GM12872 (cell line): ENCODE results near the gene KLHL29.

Experiments used
- CTCF ChIP-seq: IDR thresholded peaks from 3 replicates; pipeline ENCODE4 v1.5.1; 2011; ENCODE audit warnings: low read depth, mild to moderate bottlenecking, low read length, moderate library complexity; ENCODE audit not compliant: insufficient read depth

Gene KLHL29

DNA sequence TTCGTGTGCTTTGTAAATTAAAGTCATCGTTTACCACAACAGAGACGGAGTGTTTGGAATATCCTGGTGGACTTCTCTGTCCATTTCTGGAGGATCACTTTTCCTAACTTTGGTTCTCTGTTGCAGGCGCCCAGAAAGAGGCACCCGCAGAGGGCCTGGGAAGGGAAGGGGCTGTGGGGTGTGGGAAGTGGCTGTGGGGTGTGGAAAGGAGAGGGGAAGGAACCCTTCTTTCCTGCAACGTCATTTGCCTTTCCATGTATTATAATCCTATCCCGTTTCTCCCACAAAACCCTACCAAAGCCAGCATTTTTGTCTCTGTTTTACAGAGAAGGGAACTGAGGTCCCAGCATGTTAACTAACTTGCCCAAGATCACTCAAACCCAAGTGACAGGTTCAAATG, 210.0 kb downstream of the KLHL29 start:
- no peak for TF ChIP-seq CTCF

DNA sequence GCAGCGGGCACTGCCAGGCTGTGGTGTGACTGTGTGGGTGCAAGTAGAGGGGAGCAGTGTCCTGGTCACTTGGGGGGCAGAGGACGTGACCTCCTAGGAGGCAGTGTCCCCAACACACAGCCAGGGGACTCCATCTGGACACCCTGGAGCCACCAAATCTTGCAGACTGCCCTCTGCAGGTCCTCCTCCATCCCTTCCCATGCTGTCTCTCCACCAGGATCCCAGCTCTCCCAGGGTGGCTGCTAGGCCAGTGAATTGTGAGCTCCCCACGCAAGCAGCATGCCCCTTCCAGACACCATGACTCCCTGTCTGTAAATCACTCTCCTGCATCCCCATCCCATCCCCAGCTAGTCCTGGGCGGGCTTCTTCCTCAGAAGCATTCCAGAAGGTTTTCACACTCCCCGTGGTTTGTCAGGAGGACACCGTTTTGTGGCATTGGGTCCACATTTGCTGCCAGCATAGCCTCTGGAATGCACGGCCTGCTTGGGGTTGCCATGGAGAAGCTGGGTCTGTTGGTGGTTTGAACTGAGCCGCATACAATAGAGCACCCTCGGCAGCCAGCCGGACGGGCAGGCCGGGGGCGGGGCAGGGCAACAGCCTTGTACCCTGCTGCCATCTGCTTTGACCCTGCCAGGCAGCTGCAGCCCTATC, 210.7 kb downstream of the KLHL29 start:
- TF ChIP-seq CTCF = no peak

DNA sequence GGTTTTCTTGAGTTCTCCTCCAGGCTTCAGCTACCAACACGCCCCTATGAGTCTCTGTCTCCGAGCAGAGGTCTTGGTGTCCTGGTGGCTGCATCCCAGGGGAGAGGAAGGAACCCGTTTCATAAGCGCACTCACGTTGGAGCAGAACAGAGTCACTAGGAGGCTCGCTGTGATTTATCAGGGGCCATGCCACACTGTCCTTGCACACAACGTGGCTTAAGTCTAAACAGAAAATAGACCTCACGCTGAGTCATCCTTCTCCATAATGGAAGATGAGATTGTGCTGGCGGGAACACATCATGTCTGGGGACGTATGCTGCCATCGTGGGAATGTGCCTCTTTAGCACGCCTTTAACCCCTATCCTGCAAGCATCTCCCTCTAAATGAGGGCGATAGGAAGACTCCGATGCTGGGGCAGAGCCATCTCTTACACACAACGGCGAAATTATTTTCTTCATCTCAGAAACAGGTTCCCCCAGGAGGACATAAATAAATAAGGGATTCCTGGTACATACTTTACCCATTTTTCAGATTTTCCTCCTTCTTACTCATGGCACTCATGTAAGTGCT, 211.4 kb downstream of the KLHL29 start:
- TF ChIP-seq CTCF = no peak

- TF ChIP-seq CTCF = no peak
Measured at GRCh38 chr2:23597687-23598086, 212.7 kb downstream of the KLHL29 start.

DNA sequence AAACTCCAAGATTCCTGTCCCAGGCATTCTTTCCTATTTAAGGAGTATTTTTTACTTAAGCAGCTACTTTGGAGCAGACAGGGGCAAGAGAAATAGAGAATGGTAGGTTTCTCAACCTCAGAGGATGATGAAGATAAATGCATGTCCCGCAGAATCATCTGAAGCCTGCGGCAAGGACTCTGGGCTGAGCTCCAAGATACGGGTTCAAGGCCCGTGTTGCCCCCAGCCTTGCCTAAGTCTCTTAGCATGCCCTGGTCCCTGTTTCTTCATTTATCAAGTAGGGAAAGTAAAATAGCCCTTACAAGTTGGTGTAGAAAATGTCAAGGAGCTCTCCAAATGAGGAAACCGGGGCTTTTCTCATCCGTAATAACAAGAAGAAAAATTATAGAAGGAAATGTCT, 214.0 kb downstream of the KLHL29 start:
- TF ChIP-seq CTCF = no peak

DNA sequence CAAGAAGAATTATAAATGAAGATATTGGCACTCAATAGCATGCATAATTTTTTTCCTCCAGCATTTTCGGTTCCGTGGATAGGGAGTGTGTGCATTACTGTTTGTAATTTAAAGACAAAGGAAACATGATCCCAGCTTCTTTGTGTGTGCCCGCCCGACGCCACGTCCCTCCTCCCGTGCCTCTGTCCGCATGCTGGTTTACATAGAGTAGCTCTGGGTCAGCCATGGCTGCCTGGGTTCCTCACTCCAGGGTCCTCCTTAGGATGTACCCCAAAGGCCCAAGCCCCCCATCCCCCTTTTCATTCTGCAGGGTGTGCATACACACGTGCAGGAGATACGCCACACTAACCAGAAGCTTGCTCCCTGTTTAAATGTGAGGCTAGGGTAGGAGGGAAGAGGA, 214.7 kb downstream of the KLHL29 start:
- no peak for TF ChIP-seq CTCF

DNA sequence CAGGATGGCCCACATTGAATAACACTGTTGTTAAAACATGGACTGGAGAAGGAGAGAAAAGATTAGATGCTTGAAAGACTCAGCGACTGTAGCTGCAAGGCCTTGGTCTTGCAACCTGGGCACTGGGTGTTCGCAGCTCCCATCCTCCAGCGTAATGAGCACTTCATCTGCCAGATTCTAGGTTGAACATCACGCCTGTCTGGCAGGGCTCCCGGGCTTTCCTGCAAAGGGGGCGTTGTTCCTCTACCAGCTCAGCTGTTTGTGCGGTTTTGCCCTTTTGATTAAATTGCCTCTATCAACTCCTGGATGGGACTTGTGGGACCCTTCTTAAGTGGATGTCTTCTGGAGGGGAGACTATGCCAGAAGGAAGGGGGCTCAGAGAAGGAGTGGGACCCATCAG, 215.4 kb downstream of the KLHL29 start:
- no peak for TF ChIP-seq CTCF
